BLaER1 treated with 17β-estradiol and CSF1 and Interleukin-3, amounts not matched to agents 10 nM and 100 nM (cell line): ENCODE data around the gene SH2D1B.
A peak's percentile ranks its signal among the peaks of the same experiment; 100 is the strongest.
"Not testable (repeated sequence)": the region's sequence is repeated elsewhere in the genome, so short reads cannot be mapped to it uniquely, and the experiment has no call there.

ENCODE experiments used
- H3K27ac ChIP-seq, 11 experiments: shearing (Covaris generic); formaldehyde crosslinking; 2 replicates each; pipeline ENCODE4 v1.8.1; 2022
- H3K27me3 ChIP-seq, 11 experiments: shearing (Covaris generic); formaldehyde crosslinking; 2 replicates each; pipeline ENCODE4 v1.8.1; 2022
- H3K36me3 ChIP-seq, 11 experiments: shearing (Covaris generic); formaldehyde crosslinking; 2 replicates each; pipeline ENCODE4 v1.8.1; 2022
- H3K4me1 ChIP-seq, 10 experiments: shearing (Covaris generic); formaldehyde crosslinking; 2 replicates each; pipeline ENCODE4 v1.8.1; 2022
- H3K4me2 ChIP-seq, 11 experiments: shearing (Covaris generic); formaldehyde crosslinking; 2 replicates each; pipeline ENCODE4 v1.8.1; 2022
- H3K4me3 ChIP-seq, 10 experiments: shearing (Covaris generic); formaldehyde crosslinking; 2 replicates each; pipeline ENCODE4 v1.8.1; 2022
- H3K9ac ChIP-seq, 11 experiments: shearing (Covaris generic); formaldehyde crosslinking; 2 replicates each; pipeline ENCODE4 v1.8.1; 2022
- H3K9me3 ChIP-seq, 11 experiments: shearing (Covaris generic); formaldehyde crosslinking; replicated peaks in 1 of 11; 2 replicates each; pipeline ENCODE4 v1.8.1; 2022
- H4K20me1 ChIP-seq, 11 experiments: shearing (Covaris generic); formaldehyde crosslinking; 2 replicates each; pipeline ENCODE4 v1.8.1; 2022
- Cebpa-rat ChIP-seq, 11 experiments: shearing (Covaris generic); IDR thresholded peaks; 2 replicates each; pipeline ENCODE4 v1.8.1; 2022

SH2D1B gene

GRCh38 chr1:162421258-162422164 is 9.6 kb upstream of the SH2D1B start:
- peaks cover 12 to 39% (median 22%) of the 10 kb centered on the region in 10 experiments for H3K4me1 ChIP-seq
- peak overlapping the region in 3 of 11 experiments; percentile 0 to 17 (median 8); a peak in 2 of 22 replicates for H3K4me2 ChIP-seq
- no peak overlapping the region for H3K4me3 ChIP-seq
- H3K9me3 ChIP-seq = no peaks in the 10 kb centered on the region
- no peak for TF ChIP-seq Cebpa-rat (IDR thresholded peaks at IDR 0.05)
- H3K9ac ChIP-seq = no peak overlapping the region
- H4K20me1 ChIP-seq = no peaks in the 10 kb centered on the region
- no peaks in the 10 kb centered on the region for H3K36me3 ChIP-seq
- H3K27me3 ChIP-seq = no peaks in the 10 kb centered on the region
- no peak overlapping the region for H3K27ac ChIP-seq

GRCh38 chr1:162420120-162420519 is 8.2 kb upstream of the SH2D1B start:
- H3K27ac ChIP-seq = no peak overlapping the region
- no peak overlapping the region for H3K9ac ChIP-seq
- H3K9me3 ChIP-seq = peaks cover 0 to 7% (median 0%) of the 10 kb centered on the region in 11 experiments; a peak in 7 of 22 replicates
- H4K20me1 ChIP-seq = no peaks in the 10 kb centered on the region
- no peaks in the 10 kb centered on the region for H3K36me3 ChIP-seq
- peaks cover 12 to 39% (median 22%) of the 10 kb centered on the region in 10 experiments for H3K4me1 ChIP-seq
- H3K27me3 ChIP-seq = no peaks in the 10 kb centered on the region
- no peak overlapping the region for H3K4me3 ChIP-seq
- no peak for TF ChIP-seq Cebpa-rat (IDR thresholded peaks at IDR 0.05)
- H3K4me2 ChIP-seq = no peak overlapping the region

GRCh38 chr1:162419450-162419931 is 7.6 kb upstream of the SH2D1B start:
- H4K20me1 ChIP-seq, H3K9ac ChIP-seq, H3K27me3 ChIP-seq, H3K9me3 ChIP-seq, H3K4me3 ChIP-seq, H3K27ac ChIP-seq, H3K4me2 ChIP-seq, H3K36me3 ChIP-seq: not testable (repeated sequence)
- H3K4me1 ChIP-seq = peaks cover 12 to 33% (median 22%) of the 10 kb centered on the region in 10 experiments

GRCh38 chr1:162418584-162418983 is 6.6 kb upstream of the SH2D1B start:
- not testable (repeated sequence) for H3K4me3 ChIP-seq, H3K27me3 ChIP-seq, H3K9ac ChIP-seq, H3K36me3 ChIP-seq, H3K9me3 ChIP-seq, H4K20me1 ChIP-seq, H3K27ac ChIP-seq
- Histone ChIP-seq H3K4me2 (peak overlapping the region in 3 of 11 experiments; percentile 33 to 56 (median 36); a peak in 4 of 22 replicates), H3K4me1 (peaks cover 12 to 24% (median 16%) of the 10 kb centered on the region in 10 experiments)

GRCh38 chr1:162417650-162418049 is 5.7 kb upstream of the SH2D1B start:
- Histone ChIP-seq H3K9me3 (peaks cover 0 to 10% (median 0%) of the 10 kb centered on the region in 11 experiments; a peak in 8 of 22 replicates), H3K4me3 (no peak overlapping the region), H3K27me3 (no peaks in the 10 kb centered on the region), H3K27ac (no peak overlapping the region), H3K36me3 (no peaks in the 10 kb centered on the region), H4K20me1 (no peaks in the 10 kb centered on the region), H3K9ac (no peak overlapping the region), H3K4me1 (peaks cover 3 to 16% (median 8%) of the 10 kb centered on the region in 10 experiments; a peak in 19 of 20 replicates), H3K4me2 (no peak overlapping the region)
- TF ChIP-seq Cebpa-rat (IDR thresholded peaks at IDR 0.05) = no peak

- Histone ChIP-seq H3K4me3 (no peak overlapping the region), H3K9ac (no peak overlapping the region), H3K27ac (no peak overlapping the region), H3K9me3 (peaks cover 0 to 10% (median 0%) of the 10 kb centered on the region in 11 experiments; a peak in 8 of 22 replicates), H3K4me2 (no peak overlapping the region), H3K4me1 (peaks cover 0 to 9% (median 2%) of the 10 kb centered on the region in 10 experiments; a peak in 5 of 20 replicates), H4K20me1 (no peaks in the 10 kb centered on the region), H3K27me3 (no peaks in the 10 kb centered on the region), H3K36me3 (no peaks in the 10 kb centered on the region)
- TF ChIP-seq Cebpa-rat (IDR thresholded peaks at IDR 0.05) = no peak
Measured at GRCh38 chr1:162416909-162417308, 5.0 kb upstream of the SH2D1B start.

- Histone ChIP-seq H3K4me3 (no peak overlapping the region), H3K9me3 (peaks cover 0 to 10% (median 0%) of the 10 kb centered on the region in 11 experiments; a peak in 8 of 22 replicates), H3K36me3 (no peaks in the 10 kb centered on the region), H3K27me3 (no peaks in the 10 kb centered on the region), H3K4me2 (no peak overlapping the region), H3K27ac (no peak overlapping the region), H3K4me1 (peaks cover 0 to 7% (median 0%) of the 10 kb centered on the region in 10 experiments; a peak in 4 of 20 replicates), H4K20me1 (no peaks in the 10 kb centered on the region), H3K9ac (no peak overlapping the region)
- no peak for TF ChIP-seq Cebpa-rat (IDR thresholded peaks at IDR 0.05)
Measured at GRCh38 chr1:162416215-162416614, 4.3 kb upstream of the SH2D1B start.

- Histone ChIP-seq H3K9ac (no peak overlapping the region), H3K27ac (no peak overlapping the region), H3K4me1 (peaks cover 0 to 6% (median 0%) of the 10 kb centered on the region in 10 experiments; a peak in 4 of 20 replicates), H3K4me3 (no peak overlapping the region), H3K36me3 (no peaks in the 10 kb centered on the region), H4K20me1 (no peaks in the 10 kb centered on the region), H3K4me2 (no peak overlapping the region), H3K27me3 (no peaks in the 10 kb centered on the region), H3K9me3 (no peaks in the 10 kb centered on the region)
- no peak for TF ChIP-seq Cebpa-rat (IDR thresholded peaks at IDR 0.05)
Measured at GRCh38 chr1:162407539-162407938, 4.4 kb downstream of the SH2D1B start.

GRCh38 chr1:162406811-162407210 is 5.1 kb downstream of the SH2D1B start:
- no peak for TF ChIP-seq Cebpa-rat (IDR thresholded peaks at IDR 0.05)
- Histone ChIP-seq H3K4me3 (no peak overlapping the region), H3K9me3 (no peaks in the 10 kb centered on the region), H3K27me3 (no peaks in the 10 kb centered on the region), H4K20me1 (no peaks in the 10 kb centered on the region), H3K4me2 (no peak overlapping the region), H3K4me1 (peaks cover 0 to 6% (median 0%) of the 10 kb centered on the region in 10 experiments; a peak in 4 of 20 replicates), H3K9ac (no peak overlapping the region), H3K36me3 (no peaks in the 10 kb centered on the region), H3K27ac (no peak overlapping the region)
